Liver (tissue), 3 donors: Measurements from ENCODE around the gene CNOT8.

ENCODE experiments used
- ATF3 ChIP-seq: IDR thresholded peaks from 2 replicates; pipeline ENCODE4 v1.6.1; 2016; ENCODE audit warnings: antibody characterized with exemption
- CTCF ChIP-seq: fragments of 150-350 bp; IDR thresholded peaks from 2 replicates; pipeline ENCODE4 v1.5.1; 2017; ENCODE audit warnings: improper control_type of control experiment, low read depth, low read length; ENCODE audit not compliant: missing input control
- HNF4G ChIP-seq: IDR thresholded peaks from 2 replicates; pipeline ENCODE4 v1.6.1; 2016; ENCODE audit warnings: antibody characterized with exemption
- MAX ChIP-seq: IDR thresholded peaks from 2 replicates; pipeline ENCODE4 v1.6.1; 2016; ENCODE audit warnings: antibody characterized with exemption
- RAD21 ChIP-seq, 2 donors: IDR thresholded peaks; 2 replicates each; pipeline ENCODE4 v1.6.1; 2016; ENCODE audit warnings: antibody characterized with exemption in 2 of 2, mild to moderate bottlenecking in 2 of 2
- REST ChIP-seq: IDR thresholded peaks from 2 replicates; pipeline ENCODE4 v1.6.1; 2016; ENCODE audit warnings: antibody characterized with exemption, mild to moderate bottlenecking
- RXRA ChIP-seq, 2 donors: IDR thresholded peaks; 2 replicates each; pipeline ENCODE4 v1.6.1; 2017 to 2018; ENCODE audit warnings: antibody characterized with exemption in 2 of 2, mild to moderate bottlenecking in 1 of 2
- SP1 ChIP-seq: IDR thresholded peaks from 2 replicates; pipeline ENCODE4 v1.6.1; 2018; ENCODE audit warnings: antibody characterized with exemption, mild to moderate bottlenecking
- YY1 ChIP-seq: IDR thresholded peaks from 2 replicates; pipeline ENCODE4 v1.6.1; 2016; ENCODE audit warnings: antibody characterized with exemption, mild to moderate bottlenecking
- donor health status: healthy.
- donor health status: healthy.

- TF ChIP-seq CTCF = no peak
- TF ChIP-seq MAX = no peak
- no peak for TF ChIP-seq REST
- no peak for TF ChIP-seq YY1
- TF ChIP-seq ATF3 = no peak
- no peak for TF ChIP-seq SP1
- TF ChIP-seq RAD21 (IDR thresholded peaks at IDR 0.05) = no peak
- TF ChIP-seq RXRA (IDR thresholded peaks at IDR 0.05) = no peak
- no peak for TF ChIP-seq HNF4G
Measured at GRCh38 chr5:154840435-154841272, 17.8 kb upstream of the CNOT8 start.
